Mucosa of descending colon (tissue), 3 donors: ENCODE data around the gene ZNF287. TPM values are rescaled to one million over a fixed set of nuclear protein-coding genes. Genes with fewer than 3 reads are reported as not detected.

ENCODE experiments used
- ATAC-seq: fragments of 200-7000 bp; cut with Tn5 transposase; one replicate; pipeline ENCODE4 v1.9.1; 2020; ENCODE audit warnings: mild to moderate bottlenecking, moderate library complexity
- DNase-seq, 3 donors: peaks; one replicate each; pipeline ENCODE4 v3.0.0-alpha.2; 2020
- H3K36me3 ChIP-seq: fragments of 200-600 bp; one replicate; pipeline ENCODE4 v1.8.0; 2021; ENCODE audit warnings: low read depth, mild to moderate bottlenecking
- H3K4me1 ChIP-seq: fragments of 200-600 bp; one replicate; pipeline ENCODE4 v1.8.0; 2021; ENCODE audit warnings: low read depth, mild to moderate bottlenecking
- H3K4me3 ChIP-seq: fragments of 200-600 bp; one replicate; pipeline ENCODE4 v1.8.0; 2021; ENCODE audit warnings: mild to moderate bottlenecking
- H3K9me3 ChIP-seq: fragments of 200-600 bp; one replicate; pipeline ENCODE4 v1.8.0; 2021; ENCODE audit warnings: mild to moderate bottlenecking
- intact Hi-C, 2 donors: fragments of 100-400 bp; cut with DNase I in 1 of 2; cut with micrococcal nuclease in 1 of 2; formaldehyde crosslinking; loops; one replicate each; pipeline versions ENCODE4 v1.11.0 to v1.11.1; 2022; cut with DNase I, micrococcal nuclease
- total RNA-seq, 3 donors: library from RNA; stranded (reverse); fragmentation: NEBNext Ultra II Directional in 2 of 3; extraction: Animal tissue kit (Norgen Biotek cat#: 25700) in 2 of 3; gene quantifications; one replicate each; pipeline versions ENCODE4 v1.2.1 to v1.2.4, GENCODE V29; 2021 to 2023
- TF ChIP-seq, protein P1 (sequence below): fragments of 200-600 bp; IDR thresholded peaks from one replicate; pipeline ENCODE4 v1.8.0; 2022; ENCODE audit warnings: antibody characterized with exemption, mild to moderate bottlenecking
- donor health status: DM: no; HTN: no; CAD: no; lungs with moderate emphysema.
- donor health status: DM: no; HTN: no; CAD: no.
- donor health status: DM: no; HTN: yes; CAD: no.

The ZNF287 gene
- total RNA-seq, 3 donors from 2014 or later = 0.96 to 8.0 (median 4.8) TPM

DNA sequence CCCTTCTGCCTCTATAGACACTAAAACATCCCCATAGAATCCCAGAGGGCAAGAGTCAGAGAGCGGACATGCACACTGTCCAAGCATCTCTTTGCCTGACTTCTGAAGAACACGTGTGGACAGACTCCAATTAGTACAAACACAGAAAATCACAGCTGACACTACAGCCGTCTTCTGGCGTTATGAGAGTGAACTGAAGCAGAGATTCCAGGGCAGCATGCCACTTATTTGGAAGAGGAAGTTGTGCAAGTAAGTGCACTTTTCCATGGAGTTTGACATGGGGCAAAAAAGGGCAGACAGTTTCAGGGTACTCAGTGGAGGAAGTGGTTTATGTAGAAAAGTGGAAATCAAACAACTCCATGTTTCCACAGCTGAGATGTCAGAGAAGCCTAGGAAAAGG is 16.8 kb upstream of the ZNF287 start:
- peaks cover 7% of the 10 kb centered on the region for H3K4me1 ChIP-seq
- intact Hi-C loops = loop anchor here in 1 of 2 donors (5.0 kb wide), 1 partner anchor 48 kb away; no protein-coding TSS in a partner anchor

DNA sequence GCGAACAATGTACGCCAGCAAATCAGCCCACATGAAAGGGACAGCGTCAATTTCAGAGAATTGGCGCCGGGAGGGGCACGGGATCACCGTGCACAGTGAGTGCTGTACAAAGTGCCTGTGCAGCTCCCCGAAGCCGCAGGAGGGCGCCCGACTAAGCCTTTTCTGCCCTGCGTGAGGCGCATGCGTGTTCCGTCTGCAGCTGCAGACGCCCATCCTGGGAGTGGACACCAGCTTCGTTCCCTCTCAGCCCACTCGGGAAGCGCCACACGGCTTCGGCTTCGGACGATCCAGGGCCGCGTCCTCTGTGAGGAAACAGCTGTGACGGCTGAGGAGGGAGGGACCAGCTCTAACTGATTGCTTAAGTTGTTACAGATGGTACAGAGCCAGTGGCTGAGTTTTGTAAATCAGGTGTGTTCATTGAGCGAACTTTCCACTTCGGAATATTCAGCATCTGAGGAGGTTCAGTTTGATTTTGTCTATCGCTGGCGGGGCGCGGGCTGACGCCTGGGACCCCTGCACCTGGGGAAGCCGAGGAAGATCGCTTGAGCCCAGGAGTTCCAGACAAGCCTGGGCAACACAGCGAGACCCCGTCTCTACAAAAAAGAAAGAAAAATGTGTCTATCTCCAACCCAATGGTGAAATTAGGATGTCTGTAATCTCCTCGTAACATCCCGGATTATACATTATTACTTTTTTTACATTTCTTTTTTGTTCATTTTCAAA is 15.4 kb upstream of the ZNF287 start:
- peaks cover 7% of the 10 kb centered on the region for H3K4me1 ChIP-seq
- intact Hi-C loops = no loop called here
- ATAC-seq (peak; percentile 99), DNase-seq (peak; percentile 93 to 95 (median 93))
- H3K36me3 ChIP-seq = no peaks in the 10 kb centered on the region
- H3K4me3 ChIP-seq = no peak overlapping the region
- no peaks in the 10 kb centered on the region for H3K9me3 ChIP-seq
- TF ChIP-seq, protein P1, sequence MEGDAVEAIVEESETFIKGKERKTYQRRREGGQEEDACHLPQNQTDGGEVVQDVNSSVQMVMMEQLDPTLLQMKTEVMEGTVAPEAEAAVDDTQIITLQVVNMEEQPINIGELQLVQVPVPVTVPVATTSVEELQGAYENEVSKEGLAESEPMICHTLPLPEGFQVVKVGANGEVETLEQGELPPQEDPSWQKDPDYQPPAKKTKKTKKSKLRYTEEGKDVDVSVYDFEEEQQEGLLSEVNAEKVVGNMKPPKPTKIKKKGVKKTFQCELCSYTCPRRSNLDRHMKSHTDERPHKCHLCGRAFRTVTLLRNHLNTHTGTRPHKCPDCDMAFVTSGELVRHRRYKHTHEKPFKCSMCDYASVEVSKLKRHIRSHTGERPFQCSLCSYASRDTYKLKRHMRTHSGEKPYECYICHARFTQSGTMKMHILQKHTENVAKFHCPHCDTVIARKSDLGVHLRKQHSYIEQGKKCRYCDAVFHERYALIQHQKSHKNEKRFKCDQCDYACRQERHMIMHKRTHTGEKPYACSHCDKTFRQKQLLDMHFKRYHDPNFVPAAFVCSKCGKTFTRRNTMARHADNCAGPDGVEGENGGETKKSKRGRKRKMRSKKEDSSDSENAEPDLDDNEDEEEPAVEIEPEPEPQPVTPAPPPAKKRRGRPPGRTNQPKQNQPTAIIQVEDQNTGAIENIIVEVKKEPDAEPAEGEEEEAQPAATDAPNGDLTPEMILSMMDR = peak; percentile 97

More for the DNA sequence above, 16.8 kb upstream of the ZNF287 start:
- Histone ChIP-seq H3K9me3 (no peaks in the 10 kb centered on the region), H3K4me3 (no peak overlapping the region), H3K36me3 (no peaks in the 10 kb centered on the region)
- no peak for ATAC-seq
- peak in 1 of 3 donors; percentile 4 for DNase-seq
- TF ChIP-seq, protein P1 = no peak

DNA sequence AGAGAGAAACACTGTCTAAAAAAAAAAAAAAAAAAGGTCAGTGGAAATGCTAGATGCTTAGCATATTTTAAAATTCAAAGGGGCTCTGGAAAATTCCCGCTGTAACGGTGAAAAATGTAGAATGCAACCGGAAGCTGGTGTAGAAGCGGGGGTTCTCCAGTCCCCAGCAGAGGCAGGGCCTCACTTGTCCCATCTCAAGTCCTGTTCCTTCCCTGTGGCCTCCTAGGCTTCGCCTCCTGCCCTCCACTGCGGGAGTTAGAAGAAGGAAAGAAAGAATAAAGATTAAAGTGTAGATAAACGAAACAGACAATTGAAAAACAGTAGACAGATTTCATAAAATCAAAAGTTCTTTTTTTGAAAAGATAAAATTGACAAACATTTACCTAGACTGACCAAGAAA is 14.8 kb upstream of the ZNF287 start:
- ATAC-seq (no peak), DNase-seq (no peak)
- no peak overlapping the region for H3K4me3 ChIP-seq
- no peaks in the 10 kb centered on the region for H3K36me3 ChIP-seq
- peaks cover 7% of the 10 kb centered on the region for H3K4me1 ChIP-seq
- intact Hi-C loops = no loop called here
- TF ChIP-seq, protein P1 = no peak
- H3K9me3 ChIP-seq = no peaks in the 10 kb centered on the region

DNA sequence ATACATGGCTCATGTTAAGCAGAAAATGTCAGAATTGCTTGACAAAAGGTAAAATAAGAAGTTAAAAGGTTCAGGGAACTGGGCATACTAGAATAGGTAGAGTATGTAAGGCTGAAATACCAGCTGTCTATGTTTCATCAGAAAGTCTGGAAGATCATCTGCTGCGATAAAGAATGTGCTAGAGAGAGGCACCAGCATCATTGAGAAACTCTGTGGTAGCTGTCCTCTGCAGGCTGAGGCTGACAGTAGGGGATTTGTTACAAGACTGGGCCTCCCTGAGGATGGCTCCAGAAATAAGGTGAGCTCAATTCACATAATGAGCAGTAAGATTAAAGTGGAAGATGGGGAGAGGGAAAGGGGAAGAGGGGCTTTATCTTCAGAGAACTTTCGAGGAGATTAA is 4.5 kb upstream of the ZNF287 start:
- Histone ChIP-seq H3K4me3 (no peak overlapping the region), H3K4me1 (no peaks in the 10 kb centered on the region), H3K36me3 (no peaks in the 10 kb centered on the region), H3K9me3 (no peaks in the 10 kb centered on the region)
- intact Hi-C loops = no loop called here
- TF ChIP-seq, protein P1 = no peak
- DNase-seq (no peak), ATAC-seq (no peak)

DNA sequence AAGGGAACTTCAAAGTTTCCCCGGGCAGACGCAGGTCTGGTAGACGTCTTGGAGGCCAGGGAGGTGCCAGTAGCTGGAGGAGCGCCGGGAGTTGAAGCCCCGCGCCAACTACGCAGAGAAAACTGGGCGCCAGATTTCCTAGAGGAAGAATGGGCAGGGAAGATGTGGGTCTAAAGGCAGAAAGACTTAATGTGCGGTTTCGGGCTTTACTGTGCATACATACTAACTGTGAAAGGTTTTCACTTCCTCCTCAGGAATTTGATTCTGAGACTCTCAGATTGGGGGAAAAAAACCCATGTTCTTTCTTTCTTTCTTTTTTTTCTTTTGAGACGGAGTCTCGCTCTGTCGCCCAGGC is 331 bp upstream of the ZNF287 start:
- ATAC-seq (no peak), DNase-seq (no peak)
- Histone ChIP-seq H3K9me3 (no peaks in the 10 kb centered on the region), H3K4me3 (no peak overlapping the region), H3K36me3 (no peaks in the 10 kb centered on the region), H3K4me1 (no peaks in the 10 kb centered on the region)
- intact Hi-C loops = no loop called here
- TF ChIP-seq, protein P1 = no peak
